ENCODE results near the gene LYST. TPM values are rescaled to one million over a fixed set of nuclear protein-coding genes. Genes with fewer than 3 reads are reported as not detected.

The LYST gene
- total RNA-seq, 1 experiment from 2014 or later: 4.8 TPM

- BruUV-seq (replicated peaks): no TSS peak
- DNase-seq (no peak), ATAC-seq (no peak)
- H3K4me1 ChIP-seq (ENCODE audit: insufficient read depth, low read length): no peaks in the 10 kb centered on the region
- POLR2A ChIA-PET (ENCODE audit: unreplicated experiment): no interaction called here
- no peak overlapping the region for H3K4me3 ChIP-seq (ENCODE audit: low read length)
- H3F3A ChIP-seq (ENCODE audit: low read length, unreplicated experiment): no peaks in the 10 kb centered on the region
- no peaks in the 10 kb centered on the region for H3K9me2 ChIP-seq (replicated peaks; ENCODE audit: low read length)
- no peaks in the 10 kb centered on the region for H3K9me3 ChIP-seq (ENCODE audit: low read length)
- no peak overlapping the region for H2AFZ ChIP-seq (ENCODE audit: low read length)
- H4K20me1 ChIP-seq (ENCODE audit: low read length): no peaks in the 10 kb centered on the region
- intact Hi-C loops (cut with micrococcal nuclease): no loop called here
- H3K4me2 ChIP-seq (ENCODE audit: low read length): no peak overlapping the region
- H3K36me3 ChIP-seq (ENCODE audit: low read depth, low read length): no peaks in the 10 kb centered on the region
- H3K9ac ChIP-seq (ENCODE audit: low read length): no peak overlapping the region
- no peak overlapping the region for H3K27ac ChIP-seq (ENCODE audit: low read length)
- H3K27me3 ChIP-seq (ENCODE audit: low read length): no peaks in the 10 kb centered on the region
- TF ChIP-seq CTCF (conservative IDR thresholded peaks at IDR 0.05; ENCODE audit: low read depth, low read length): no peak
- CTCF ChIA-PET: no interaction called here
- H3K79me2 ChIP-seq (ENCODE audit: low read length): no peaks in the 10 kb centered on the region
Observed at GRCh38 chr1:235806123-235806522, 60.6 kb downstream of the LYST start.

GRCh38 chr1:235802573-235803346 lies 63.9 kb downstream of the LYST start:
- TF ChIP-seq EZH2phosphoT487 (IDR thresholded peaks at IDR 0.05; ENCODE audit: borderline replicate concordance, low read length) (no peak), CTCF (conservative IDR thresholded peaks at IDR 0.05; ENCODE audit: low read depth, low read length) (no peak), EZH2 (IDR thresholded peaks at IDR 0.05; ENCODE audit: low read length, unreplicated experiment) (no peak)
- POLR2A ChIA-PET (ENCODE audit: unreplicated experiment): no interaction called here
- no peaks in the 10 kb centered on the region for H3K9me3 ChIP-seq (ENCODE audit: low read length)
- CTCF ChIA-PET: no interaction called here
- H2AFZ ChIP-seq (ENCODE audit: low read length): no peak overlapping the region
- no peaks in the 10 kb centered on the region for H3K9me2 ChIP-seq (replicated peaks; ENCODE audit: low read length)
- no peaks in the 10 kb centered on the region for H3K4me1 ChIP-seq (ENCODE audit: insufficient read depth, low read length)
- no peaks in the 10 kb centered on the region for H3F3A ChIP-seq (ENCODE audit: low read length, unreplicated experiment)
- no TSS peak for BruUV-seq (replicated peaks)
- no peak overlapping the region for H3K4me2 ChIP-seq (ENCODE audit: low read length)
- H3K27me3 ChIP-seq (ENCODE audit: low read length): no peaks in the 10 kb centered on the region
- H3K36me3 ChIP-seq (ENCODE audit: low read depth, low read length): no peaks in the 10 kb centered on the region
- intact Hi-C loops (cut with micrococcal nuclease): no loop called here
- no peaks in the 10 kb centered on the region for H3K79me2 ChIP-seq (ENCODE audit: low read length)
- DNase-seq (no peak), ATAC-seq (no peak)
- H3K4me3 ChIP-seq (ENCODE audit: low read length): no peak overlapping the region
- no peak overlapping the region for H3K27ac ChIP-seq (ENCODE audit: low read length)
- no peaks in the 10 kb centered on the region for H4K20me1 ChIP-seq (ENCODE audit: low read length)
- no peak overlapping the region for H3K9ac ChIP-seq (ENCODE audit: low read length)

GRCh38 chr1:235799264-235799663 lies 67.4 kb downstream of the LYST start:
- no peaks in the 10 kb centered on the region for H3K9me2 ChIP-seq (replicated peaks; ENCODE audit: low read length)
- H3F3A ChIP-seq (ENCODE audit: low read length, unreplicated experiment): no peaks in the 10 kb centered on the region
- no peak overlapping the region for H3K4me2 ChIP-seq (ENCODE audit: low read length)
- no peak overlapping the region for H3K9ac ChIP-seq (ENCODE audit: low read length)
- no peak overlapping the region for H3K27ac ChIP-seq (ENCODE audit: low read length)
- ATAC-seq (no peak), DNase-seq (no peak)
- no peaks in the 10 kb centered on the region for H3K79me2 ChIP-seq (ENCODE audit: low read length)
- ChIA-PET CTCF (no interaction called here), POLR2A (ENCODE audit: unreplicated experiment) (no interaction called here)
- no TSS peak for BruUV-seq (replicated peaks)
- no peaks in the 10 kb centered on the region for H3K27me3 ChIP-seq (ENCODE audit: low read length)
- no peaks in the 10 kb centered on the region for H4K20me1 ChIP-seq (ENCODE audit: low read length)
- H2AFZ ChIP-seq (ENCODE audit: low read length): no peak overlapping the region
- no peaks in the 10 kb centered on the region for H3K9me3 ChIP-seq (ENCODE audit: low read length)
- H3K4me1 ChIP-seq (ENCODE audit: insufficient read depth, low read length): no peaks in the 10 kb centered on the region
- intact Hi-C loops (cut with micrococcal nuclease): no loop called here
- TF ChIP-seq EZH2 (IDR thresholded peaks at IDR 0.05; ENCODE audit: low read length, unreplicated experiment) (no peak), EZH2phosphoT487 (IDR thresholded peaks at IDR 0.05; ENCODE audit: borderline replicate concordance, low read length) (no peak), CTCF (conservative IDR thresholded peaks at IDR 0.05; ENCODE audit: low read depth, low read length) (no peak)
- no peaks in the 10 kb centered on the region for H3K36me3 ChIP-seq (ENCODE audit: low read depth, low read length)
- no peak overlapping the region for H3K4me3 ChIP-seq (ENCODE audit: low read length)
